Stimulated activated CD8-positive, alpha-beta memory T cell treated with anti-CD3 and anti-CD28 coated beads, Interleukin-4, amount 100 ng/mL, for 1 hour (primary cell): ENCODE measurements around the gene SMARCA1.

ENCODE experiments used
- DNase-seq, 2 donors: peaks; one replicate each; pipeline ENCODE4 v3.0.0-alpha.2; 2020; ENCODE audit warnings: low read depth in 2 of 2, low spot score in 1 of 2

SMARCA1 gene

GRCh38 chrX:129462707-129463106, 60.6 kb downstream of the SMARCA1 start:
- DNase-seq, result no peak

DNA sequence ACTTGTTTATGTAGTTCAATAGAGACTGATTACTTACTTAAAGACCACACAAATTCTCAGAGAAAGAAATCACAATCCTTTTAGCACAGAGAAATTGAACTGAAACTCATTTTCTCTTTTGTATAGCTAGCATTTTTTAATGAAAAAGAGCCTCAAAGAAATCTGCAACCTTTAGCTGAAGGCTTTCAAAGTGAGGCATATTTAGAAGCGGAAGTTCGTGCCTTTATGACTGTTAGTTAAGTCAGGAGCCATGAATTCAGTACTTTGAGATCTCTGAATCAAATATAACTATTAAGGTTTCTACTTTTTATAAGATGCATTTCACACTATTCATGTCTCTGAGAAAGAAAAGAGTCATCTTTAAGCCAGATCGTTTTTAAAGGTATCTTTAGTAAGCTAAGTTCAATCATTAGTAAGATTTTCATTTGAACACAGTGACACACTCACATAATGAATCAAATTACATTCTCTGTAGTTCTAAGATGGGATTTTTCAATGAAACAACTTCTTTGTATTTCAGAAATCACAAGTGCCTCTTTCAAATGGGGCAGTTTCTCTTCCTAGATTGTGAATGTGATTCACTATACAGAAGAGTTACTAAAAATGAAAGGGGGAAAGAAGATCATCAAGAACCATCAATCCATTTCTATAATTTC, 61.4 kb downstream of the SMARCA1 start:
- DNase-seq, result no peak

DNA sequence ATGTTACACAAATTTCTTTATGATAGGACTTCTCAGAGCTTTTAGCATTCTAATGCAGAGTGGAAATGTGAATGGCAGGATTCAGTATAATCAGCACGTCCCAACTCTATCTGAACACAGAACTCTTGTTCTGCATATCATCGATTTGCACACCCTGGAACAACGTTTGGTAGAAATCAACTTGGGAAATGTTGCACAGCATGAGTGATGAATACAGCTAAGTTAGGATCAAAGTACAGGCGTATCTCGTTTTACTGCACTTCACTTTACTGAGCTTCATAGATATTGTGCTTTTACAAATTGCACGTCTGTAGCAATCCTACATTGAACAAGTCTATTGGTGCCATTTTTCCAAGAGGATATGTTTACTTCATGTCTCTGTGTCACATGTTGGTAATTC, 70.8 kb downstream of the SMARCA1 start:
- no peak for DNase-seq

- no peak for DNase-seq
Observed at GRCh38 chrX:129450123-129450522, 73.2 kb downstream of the SMARCA1 start.

GRCh38 chrX:129449148-129449547, 74.1 kb downstream of the SMARCA1 start:
- no peak for DNase-seq

GRCh38 chrX:129445436-129445835, 77.9 kb downstream of the SMARCA1 start:
- no peak for DNase-seq

GRCh38 chrX:129433945-129434344, 89.3 kb downstream of the SMARCA1 start:
- no peak for DNase-seq

GRCh38 chrX:129433461-129433860, 89.8 kb downstream of the SMARCA1 start:
- DNase-seq, result no peak

GRCh38 chrX:129427267-129427666, 96.0 kb downstream of the SMARCA1 start:
- no peak for DNase-seq

- DNase-seq, result no peak
Observed at GRCh38 chrX:129423191-129423590, 100.1 kb downstream of the SMARCA1 start.

GRCh38 chrX:129404670-129405008, 118.7 kb downstream of the SMARCA1 start:
- no peak for DNase-seq

GRCh38 chrX:129403974-129404669, 119.2 kb downstream of the SMARCA1 start:
- DNase-seq, result no peak
